Measurements from ENCODE around the gene GOLGA6L10.
"Not testable (repeated sequence)": the region's sequence is repeated elsewhere in the genome, so short reads cannot be mapped to it uniquely, and the experiment has no call there.

GRCh38 chr15:82299511-82299914 lies 49.8 kb downstream of the GOLGA6L10 start:
- TF ChIP-seq POLR2AphosphoS5 (IDR thresholded peaks at IDR 0.05; ENCODE audit: insufficient read depth in 1 of 2, low read depth in 1 of 2); CTCF (IDR thresholded peaks at IDR 0.05); POLR2A (IDR thresholded peaks at IDR 0.05): not testable (repeated sequence)

All from vagina (tissue), 2 donors.